GM12878 (cell line): Measurements from ENCODE around the gene NLRC5. TPM values are rescaled to one million over a fixed set of nuclear protein-coding genes. Genes with fewer than 3 reads are reported as not detected.

Experiments used
- BMI1 ChIP-seq: fragments of 450-650 bp; IDR thresholded peaks from 2 replicates; pipeline ENCODE4 v1.6.1; 2016; ENCODE audit warnings: mild to moderate bottlenecking, moderate library complexity, borderline replicate concordance
- CBX5 ChIP-seq: sonication (generic); IDR thresholded peaks from 2 replicates; pipeline ENCODE4 v1.6.1; 2016; ENCODE audit warnings: low read depth, moderate library complexity, mild to moderate bottlenecking, inconsistent platforms
- CEBPZ ChIP-seq: fragments of 150-350 bp; IDR thresholded peaks from 2 replicates; pipeline ENCODE4 v1.6.1; 2016; ENCODE audit warnings: low read depth, low read length
- DPF2 ChIP-seq: fragments of 450-650 bp; IDR thresholded peaks from 2 replicates; pipeline ENCODE4 v1.6.1; 2017; ENCODE audit warnings: mild to moderate bottlenecking
- EED ChIP-seq: sonication (generic); IDR thresholded peaks from 2 replicates; pipeline ENCODE4 v1.6.1; 2016; ENCODE audit warnings: antibody characterized with exemption, low read depth
- EP300 ChIP-seq, 2 experiments: fragments of 150-350 bp in 1 of 2; IDR thresholded peaks; 2 replicates each; pipeline ENCODE4 v1.6.1; 2011 to 2012; ENCODE audit warnings: low read depth in 2 of 2, low read length in 2 of 2, borderline replicate concordance in 1 of 2, improper control_type of control experiment in 1 of 2, inconsistent platforms in 1 of 2; ENCODE audit not compliant: control insufficient read depth in 1 of 2
- FOXM1 ChIP-seq: IDR thresholded peaks from 2 replicates; pipeline ENCODE4 v1.6.1; 2012; ENCODE audit warnings: low read depth, mild to moderate bottlenecking, inconsistent platforms, low read length, moderate library complexity
- HDAC2 ChIP-seq: fragments of 200-600 bp; sonication (generic); IDR thresholded peaks from 2 replicates; pipeline ENCODE4 v1.6.1; 2017
- HDAC6 ChIP-seq: fragments of 200-600 bp; sonication (generic); IDR thresholded peaks from one replicate; pipeline ENCODE4 v1.8.0; 2017; ENCODE audit warnings: antibody characterized with exemption; ENCODE audit not compliant: unreplicated experiment
- IKZF2 ChIP-seq, 2 experiments: fragments of 450-650 bp; IDR thresholded peaks; 2 replicates each; pipeline ENCODE4 v1.6.1; 2017; ENCODE audit warnings: mild to moderate bottlenecking in 2 of 2, moderate library complexity in 2 of 2
- IRF4 ChIP-seq: IDR thresholded peaks from 2 replicates; pipeline ENCODE4 v1.6.1; 2011; ENCODE audit warnings: low read depth, low read length
- NR2C2 ChIP-seq: IDR thresholded peaks from 2 replicates; pipeline ENCODE4 v1.6.1; 2011; ENCODE audit warnings: borderline replicate concordance, low read depth; ENCODE audit not compliant: control insufficient read depth, insufficient read length
- RB1 ChIP-seq: fragments of 450-650 bp; formaldehyde crosslinking; IDR thresholded peaks from 2 replicates; pipeline ENCODE4 v1.6.1; 2017; ENCODE audit warnings: mild to moderate bottlenecking, borderline replicate concordance
- RUNX3 ChIP-seq: IDR thresholded peaks from 2 replicates; pipeline ENCODE4 v1.6.1; 2012; ENCODE audit warnings: low read length, inconsistent platforms
- SUPT20H ChIP-seq: IDR thresholded peaks from 2 replicates; pipeline ENCODE4 v1.6.1; 2011; ENCODE audit warnings: low read depth, mild to moderate bottlenecking, low read length, moderate library complexity, borderline replicate concordance; ENCODE audit not compliant: control insufficient read depth
- SUZ12 ChIP-seq: fragments of 200-600 bp; sonication (generic); IDR thresholded peaks from one replicate; pipeline ENCODE4 v1.6.1; 2018; ENCODE audit warnings: antibody characterized with exemption, mild to moderate bottlenecking; ENCODE audit not compliant: unreplicated experiment
- TCF12 ChIP-seq: IDR thresholded peaks from 2 replicates; pipeline ENCODE4 v1.6.1; 2011; ENCODE audit warnings: low read depth, mild to moderate bottlenecking, low read length
- YY1 ChIP-seq: IDR thresholded peaks from 2 replicates; pipeline ENCODE4 v1.6.1; 2011; ENCODE audit warnings: low read depth, mild to moderate bottlenecking, low read length
- polyA plus RNA-seq, 11 experiments: library from polyadenylated mRNA; depleted of rRNA in 4 of 11; unstranded in 6 of 11; stranded (reverse) in 5 of 11; fragments of >200 nt; fragmentation: Nextera tagmentation in 4 of 11; fragmentation: Illumina TruSeq in 1 of 11; extraction: Ambion mirVana in 4 of 11; extraction: Trizol in 1 of 11; gene quantifications; 1 replicate in 1 of 11; 2 replicates in 10 of 11; pipeline versions ENCODE4 v1.2.1 to v1.2.3, GENCODE V29; 2011 to 2016; ENCODE audit warnings: inconsistent platforms in 2 of 11, missing spikeins in 2 of 11, low read depth in 1 of 11
- total RNA-seq, 4 experiments: library from RNA; depleted of rRNA in 3 of 4; stranded (reverse); fragments of >200 nt in 3 of 4; fragmentation: Illumina TruSeq in 1 of 4; extraction: Trizol in 1 of 4; gene quantifications; 2 replicates each; pipeline versions ENCODE4 v1.2.1 to v1.2.3, GENCODE V29; 2013 to 2021
- TF ChIP-seq, protein P1 (sequence below), 3 experiments: IDR thresholded peaks in 2 of 3; conservative IDR thresholded peaks in 1 of 3; 2 replicates each; pipeline ENCODE4 v1.5.1; 2011; ENCODE audit warnings: low read depth in 3 of 3, low read length in 3 of 3, mild to moderate bottlenecking in 3 of 3, control low read depth in 2 of 3, moderate library complexity in 2 of 3, inconsistent platforms in 1 of 3, mixed read lengths in 1 of 3; ENCODE audit not compliant: control insufficient read depth in 2 of 3, insufficient read depth in 1 of 3; ENCODE audit errors: extremely low read depth in 1 of 3
- TF ChIP-seq, protein P2 (sequence below): fragments of 450-650 bp; IDR thresholded peaks from 2 replicates; pipeline ENCODE4 v1.6.1; 2017; ENCODE audit warnings: mild to moderate bottlenecking
- TF ChIP-seq, protein P3 (sequence below): IDR thresholded peaks from 2 replicates; pipeline ENCODE4 v1.6.1; 2012; ENCODE audit warnings: low read depth, low read length, improper control_type of control experiment

The NLRC5 gene
- total and polyA plus RNA-seq, 10 of the 15 experiments (the other 5 are each of a cell fraction or from before 2014, with no cell fraction given), result 13.1 to 105 (median 57.3) TPM

DNA sequence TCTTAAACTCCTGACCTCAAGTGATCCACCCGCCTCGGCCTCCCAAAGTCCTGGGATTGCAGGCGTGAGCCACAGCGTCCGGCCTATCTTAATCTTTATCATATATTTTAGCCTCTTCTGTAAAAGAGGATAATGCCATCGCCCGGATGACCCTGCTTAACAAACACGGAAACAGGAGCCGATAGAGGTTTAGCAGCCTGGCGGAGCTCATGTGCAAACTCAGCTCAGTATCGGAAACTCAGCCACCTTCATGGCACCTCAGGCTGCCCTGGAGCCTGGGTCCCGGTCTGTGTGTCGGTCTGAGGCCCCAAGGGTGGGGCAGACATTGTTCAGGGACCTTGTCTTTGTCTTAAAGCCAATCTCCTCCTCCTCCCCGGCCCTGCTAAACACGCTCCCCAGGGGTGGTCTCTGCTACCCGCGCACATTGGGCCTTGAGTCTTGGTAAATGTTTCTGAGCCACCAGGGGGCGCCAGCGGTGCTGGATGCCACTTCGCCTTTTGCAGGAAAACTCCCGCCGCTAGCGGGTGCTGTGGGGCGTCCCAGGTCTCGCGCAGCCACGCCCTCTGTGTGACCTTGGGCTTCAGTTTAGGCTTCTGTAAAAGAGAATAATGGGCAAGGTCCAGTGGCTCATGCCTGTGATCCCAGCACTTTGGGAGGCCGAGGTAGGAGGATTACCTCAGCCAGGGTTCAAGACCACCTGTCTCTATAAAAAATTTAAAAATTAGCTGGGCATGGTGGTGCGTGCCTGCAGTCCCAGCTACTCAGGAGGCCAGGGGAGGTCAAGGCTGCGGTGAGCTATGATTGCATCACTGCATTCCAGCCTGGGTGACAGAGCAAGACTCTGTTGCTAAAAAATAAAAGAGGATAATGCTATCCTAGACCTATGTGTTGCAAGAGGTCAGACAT, 24.9 kb upstream of the NLRC5 start (continued):
- TF ChIP-seq CEBPZ, result no peak
- no peak for TF ChIP-seq HDAC2
- peak; percentile 63 for TF ChIP-seq IRF4
- 0 out of 2 replicates have a peak, but pooled peaks have one; percentile 82 for TF ChIP-seq CBX5
- 0 out of 2 replicates have a peak, but pooled peaks have one; percentile 7 for TF ChIP-seq TCF12
- no peak for TF ChIP-seq HDAC6
- TF ChIP-seq EP300 (IDR thresholded peaks at IDR 0.05; ENCODE audit: borderline replicate concordance in 1 of 2, control insufficient read depth in 1 of 2, low read depth in 2 of 2, low read length in 2 of 2), result no peak
- peak; percentile 45; the same call in 1 of the 2 replicates for TF ChIP-seq RUNX3
- peak; percentile 82; the same call in 1 of the 2 replicates for TF ChIP-seq RB1
- TF ChIP-seq DPF2, result peak; percentile 62; the same call in 1 of the 2 replicates
- peak; percentile 86 for TF ChIP-seq FOXM1
- TF ChIP-seq IKZF2 (IDR thresholded peaks at IDR 0.05), result peak; percentile 33 to 71; a peak in 2 of 4 replicates
- no peak for TF ChIP-seq BMI1
- TF ChIP-seq SUZ12, result no peak
- TF ChIP-seq, protein P1, sequence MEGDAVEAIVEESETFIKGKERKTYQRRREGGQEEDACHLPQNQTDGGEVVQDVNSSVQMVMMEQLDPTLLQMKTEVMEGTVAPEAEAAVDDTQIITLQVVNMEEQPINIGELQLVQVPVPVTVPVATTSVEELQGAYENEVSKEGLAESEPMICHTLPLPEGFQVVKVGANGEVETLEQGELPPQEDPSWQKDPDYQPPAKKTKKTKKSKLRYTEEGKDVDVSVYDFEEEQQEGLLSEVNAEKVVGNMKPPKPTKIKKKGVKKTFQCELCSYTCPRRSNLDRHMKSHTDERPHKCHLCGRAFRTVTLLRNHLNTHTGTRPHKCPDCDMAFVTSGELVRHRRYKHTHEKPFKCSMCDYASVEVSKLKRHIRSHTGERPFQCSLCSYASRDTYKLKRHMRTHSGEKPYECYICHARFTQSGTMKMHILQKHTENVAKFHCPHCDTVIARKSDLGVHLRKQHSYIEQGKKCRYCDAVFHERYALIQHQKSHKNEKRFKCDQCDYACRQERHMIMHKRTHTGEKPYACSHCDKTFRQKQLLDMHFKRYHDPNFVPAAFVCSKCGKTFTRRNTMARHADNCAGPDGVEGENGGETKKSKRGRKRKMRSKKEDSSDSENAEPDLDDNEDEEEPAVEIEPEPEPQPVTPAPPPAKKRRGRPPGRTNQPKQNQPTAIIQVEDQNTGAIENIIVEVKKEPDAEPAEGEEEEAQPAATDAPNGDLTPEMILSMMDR (IDR thresholded peaks at IDR 0.05 in 2 of 3, conservative IDR thresholded peaks at IDR 0.05 in 1 of 3; ENCODE audit: control insufficient read depth in 2 of 3, extremely low read depth in 1 of 3, insufficient read depth in 1 of 3, low read depth in 3 of 3, low read length in 3 of 3), result peak; percentile 100; a peak in 5 of 6 replicates
- peak; percentile 45 for TF ChIP-seq EED
- no peak for TF ChIP-seq SUPT20H
- TF ChIP-seq, protein P2, sequence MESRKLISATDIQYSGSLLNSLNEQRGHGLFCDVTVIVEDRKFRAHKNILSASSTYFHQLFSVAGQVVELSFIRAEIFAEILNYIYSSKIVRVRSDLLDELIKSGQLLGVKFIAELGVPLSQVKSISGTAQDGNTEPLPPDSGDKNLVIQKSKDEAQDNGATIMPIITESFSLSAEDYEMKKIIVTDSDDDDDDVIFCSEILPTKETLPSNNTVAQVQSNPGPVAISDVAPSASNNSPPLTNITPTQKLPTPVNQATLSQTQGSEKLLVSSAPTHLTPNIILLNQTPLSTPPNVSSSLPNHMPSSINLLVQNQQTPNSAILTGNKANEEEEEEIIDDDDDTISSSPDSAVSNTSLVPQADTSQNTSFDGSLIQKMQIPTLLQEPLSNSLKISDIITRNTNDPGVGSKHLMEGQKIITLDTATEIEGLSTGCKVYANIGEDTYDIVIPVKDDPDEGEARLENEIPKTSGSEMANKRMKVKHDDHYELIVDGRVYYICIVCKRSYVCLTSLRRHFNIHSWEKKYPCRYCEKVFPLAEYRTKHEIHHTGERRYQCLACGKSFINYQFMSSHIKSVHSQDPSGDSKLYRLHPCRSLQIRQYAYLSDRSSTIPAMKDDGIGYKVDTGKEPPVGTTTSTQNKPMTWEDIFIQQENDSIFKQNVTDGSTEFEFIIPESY, result peak; percentile 19; the same call in 1 of the 2 replicates
- no peak for TF ChIP-seq NR2C2
- TF ChIP-seq, protein P3, sequence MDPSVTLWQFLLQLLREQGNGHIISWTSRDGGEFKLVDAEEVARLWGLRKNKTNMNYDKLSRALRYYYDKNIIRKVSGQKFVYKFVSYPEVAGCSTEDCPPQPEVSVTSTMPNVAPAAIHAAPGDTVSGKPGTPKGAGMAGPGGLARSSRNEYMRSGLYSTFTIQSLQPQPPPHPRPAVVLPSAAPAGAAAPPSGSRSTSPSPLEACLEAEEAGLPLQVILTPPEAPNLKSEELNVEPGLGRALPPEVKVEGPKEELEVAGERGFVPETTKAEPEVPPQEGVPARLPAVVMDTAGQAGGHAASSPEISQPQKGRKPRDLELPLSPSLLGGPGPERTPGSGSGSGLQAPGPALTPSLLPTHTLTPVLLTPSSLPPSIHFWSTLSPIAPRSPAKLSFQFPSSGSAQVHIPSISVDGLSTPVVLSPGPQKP, result no peak
- TF ChIP-seq YY1, result peak; percentile 89
